ENCODE results near the gene CTXN2.

Gene CTXN2

GRCh38 chr15:48225771-48226170, 34.3 kb downstream of the CTXN2 start:
- DNase-seq = no peak

GRCh38 chr15:48230498-48230897, 39.0 kb downstream of the CTXN2 start:
- no peak for DNase-seq

GRCh38 chr15:48233246-48233645, 41.8 kb downstream of the CTXN2 start:
- no peak for DNase-seq

GRCh38 chr15:48239334-48239733, 47.9 kb downstream of the CTXN2 start:
- DNase-seq = no peak

- DNase-seq = no peak
These were observed 50.5 kb downstream of the CTXN2 start for GRCh38 chr15:48242015-48242414.

GRCh38 chr15:48242535-48242934, 51.1 kb downstream of the CTXN2 start:
- DNase-seq = no peak

GRCh38 chr15:48244921-48245320, 53.5 kb downstream of the CTXN2 start:
- no peak for DNase-seq

- no peak for DNase-seq
These were observed 56.9 kb downstream of the CTXN2 start for GRCh38 chr15:48248414-48248813.

GRCh38 chr15:48250640-48251076, 59.2 kb downstream of the CTXN2 start:
- peak; percentile 16 for DNase-seq

- DNase-seq = no peak
These were observed 61.7 kb downstream of the CTXN2 start for GRCh38 chr15:48253172-48253571.
